NCI-H146 (cell line): ENCODE data around the gene PPARA.

Source experiments
- DNase-seq: peaks from one replicate; lab custom pipeline; 2025; lab: John Stamatoyannopoulos, UW

The PPARA gene

GRCh38 chr22:46114518-46115387 lies 35.6 kb upstream of the PPARA start:
- DNase-seq = no peak

- DNase-seq = no peak
Observed at GRCh38 chr22:46115388-46115678, 35.0 kb upstream of the PPARA start.

- DNase-seq = no peak
Observed at GRCh38 chr22:46115755-46116490, 34.4 kb upstream of the PPARA start.

- peak; percentile 40 for DNase-seq
Observed at GRCh38 chr22:46116491-46116958, 33.8 kb upstream of the PPARA start.

GRCh38 chr22:46117206-46118199 lies 32.8 kb upstream of the PPARA start:
- DNase-seq = no peak

GRCh38 chr22:46119093-46119728 lies 31.1 kb upstream of the PPARA start:
- DNase-seq = no peak

GRCh38 chr22:46119729-46120419 lies 30.5 kb upstream of the PPARA start:
- no peak for DNase-seq

GRCh38 chr22:46120420-46120737 lies 29.9 kb upstream of the PPARA start:
- no peak for DNase-seq

GRCh38 chr22:46121079-46121478 lies 29.2 kb upstream of the PPARA start:
- DNase-seq = no peak

- no peak for DNase-seq
Observed at GRCh38 chr22:46121523-46122287, 28.6 kb upstream of the PPARA start.

- DNase-seq = peak; percentile 52
Observed at GRCh38 chr22:46122511-46122971, 27.8 kb upstream of the PPARA start.

GRCh38 chr22:46122980-46123693 lies 27.2 kb upstream of the PPARA start:
- no peak for DNase-seq

- no peak for DNase-seq
Observed at GRCh38 chr22:46123694-46124382, 26.5 kb upstream of the PPARA start.

- DNase-seq = no peak
Observed at GRCh38 chr22:46124383-46125144, 25.8 kb upstream of the PPARA start.

GRCh38 chr22:46125311-46125710 lies 25.0 kb upstream of the PPARA start:
- DNase-seq = no peak

GRCh38 chr22:46125816-46126765 lies 24.2 kb upstream of the PPARA start:
- DNase-seq = no peak

- DNase-seq = no peak
Observed at GRCh38 chr22:46126853-46127385, 23.4 kb upstream of the PPARA start.
